ENCODE results near the gene CCL17. TPM values are rescaled to one million over a fixed set of nuclear protein-coding genes. Genes with fewer than 3 reads are reported as not detected.

The CCL17 gene
- total RNA-seq, 1 experiment from 2014 or later = not detected

DNA sequence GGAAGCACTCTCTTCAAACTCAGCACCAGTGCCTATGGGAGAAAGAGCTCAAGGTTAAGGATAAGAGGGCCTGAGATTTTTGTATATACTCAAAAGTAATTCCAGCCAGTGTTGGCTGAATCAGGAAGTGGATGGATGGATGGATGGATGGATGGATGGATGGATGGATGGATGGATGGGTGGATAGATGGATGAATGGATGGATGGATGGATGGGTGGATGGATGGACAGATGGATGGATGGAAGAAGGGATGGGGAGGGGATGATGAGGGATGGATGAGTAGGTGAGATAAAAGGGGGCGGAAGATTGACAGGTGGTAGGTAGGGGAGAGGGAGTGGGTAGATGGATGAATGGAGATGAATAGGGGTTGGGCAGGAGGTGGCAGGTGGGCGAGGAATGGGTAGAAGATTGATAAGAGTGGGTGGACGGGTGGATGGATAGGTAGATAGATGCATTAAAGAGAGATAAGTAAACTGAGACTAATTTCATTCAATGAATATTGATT lies 28.2 kb upstream of the CCL17 start:
- in situ Hi-C loops (cut with HindIII; ENCODE audit: low sequenced_read_pairs) = no loop called here
- DNase-seq (ENCODE audit: low spot score) = no peak

GRCh38 chr16:57377080-57377841 lies 27.3 kb upstream of the CCL17 start:
- no peak for DNase-seq (ENCODE audit: low spot score)
- in situ Hi-C loops (cut with HindIII; ENCODE audit: low sequenced_read_pairs) = no loop called here

- in situ Hi-C loops (cut with HindIII; ENCODE audit: low sequenced_read_pairs) = no loop called here
- no peak for DNase-seq (ENCODE audit: low spot score)
Observed at GRCh38 chr16:57379579-57379978, 25.0 kb upstream of the CCL17 start.

DNA sequence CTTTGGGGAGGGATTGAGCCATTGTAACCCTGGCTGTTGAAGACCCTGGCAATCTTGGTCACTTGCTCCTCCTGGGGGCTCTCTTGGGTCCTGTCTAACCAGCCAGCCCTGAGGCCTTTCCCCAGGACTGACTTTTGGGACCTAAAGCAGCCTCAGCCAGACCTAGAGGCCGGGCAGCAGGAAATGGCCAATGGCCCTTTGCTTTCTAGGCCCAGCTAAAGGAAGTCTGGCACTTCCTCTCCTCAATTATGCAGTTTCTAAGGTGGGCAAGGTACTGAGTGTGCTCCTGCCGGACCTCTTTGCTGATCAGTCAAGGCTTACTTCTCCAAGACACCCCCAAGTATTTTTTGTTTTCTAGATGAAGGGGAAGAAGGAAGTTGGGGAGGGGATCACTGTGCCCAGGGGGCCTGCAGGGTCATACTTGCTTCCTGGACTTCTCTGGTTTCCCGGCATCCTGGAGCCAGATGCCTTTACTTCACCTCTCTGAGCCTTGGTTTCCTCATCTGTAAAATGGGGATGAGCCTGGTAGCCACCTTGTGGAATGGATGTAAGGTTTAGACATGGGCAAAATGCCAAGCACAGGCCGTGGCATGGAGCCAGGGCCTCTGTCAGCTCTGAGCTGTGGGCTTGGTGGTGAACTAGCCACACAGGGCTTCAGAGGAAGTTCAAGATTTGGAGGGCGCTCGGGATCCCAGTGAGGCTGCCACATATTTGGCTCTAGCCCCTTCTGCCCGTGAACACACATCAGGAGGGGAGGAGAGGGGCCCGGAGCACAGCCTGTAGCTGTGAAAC lies 23.7 kb upstream of the CCL17 start:
- in situ Hi-C loops (cut with HindIII; ENCODE audit: low sequenced_read_pairs) = no loop called here
- DNase-seq (ENCODE audit: low spot score) = no peak

DNA sequence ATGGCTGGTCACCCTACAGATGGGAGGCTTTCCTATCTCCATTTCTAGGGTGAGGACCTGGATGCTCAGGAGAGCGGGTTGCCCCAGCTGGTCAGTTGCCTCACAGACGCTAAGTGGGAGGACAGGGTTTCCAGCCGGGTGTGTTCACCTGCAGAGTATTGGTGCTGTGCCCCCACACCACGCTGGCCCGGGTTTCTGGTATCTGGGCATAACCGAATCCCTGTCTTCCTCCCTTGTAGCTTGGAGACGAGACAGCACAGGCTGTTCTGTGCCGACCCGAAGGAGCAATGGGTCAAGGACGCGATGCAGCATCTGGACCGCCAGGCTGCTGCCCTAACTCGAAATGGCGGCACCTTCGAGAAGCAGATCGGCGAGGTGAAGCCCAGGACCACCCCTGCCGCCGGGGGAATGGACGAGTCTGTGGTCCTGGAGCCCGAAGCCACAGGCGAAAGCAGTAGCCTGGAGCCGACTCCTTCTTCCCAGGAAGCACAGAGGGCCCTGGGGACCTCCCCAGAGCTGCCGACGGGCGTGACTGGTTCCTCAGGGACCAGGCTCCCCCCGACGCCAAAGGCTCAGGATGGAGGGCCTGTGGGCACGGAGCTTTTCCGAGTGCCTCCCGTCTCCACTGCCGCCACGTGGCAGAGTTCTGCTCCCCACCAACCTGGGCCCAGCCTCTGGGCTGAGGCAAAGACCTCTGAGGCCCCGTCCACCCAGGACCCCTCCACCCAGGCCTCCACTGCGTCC lies 22.6 kb upstream of the CCL17 start:
- in situ Hi-C loops (cut with HindIII; ENCODE audit: low sequenced_read_pairs) = no loop called here
- DNase-seq (ENCODE audit: low spot score) = no peak

DNA sequence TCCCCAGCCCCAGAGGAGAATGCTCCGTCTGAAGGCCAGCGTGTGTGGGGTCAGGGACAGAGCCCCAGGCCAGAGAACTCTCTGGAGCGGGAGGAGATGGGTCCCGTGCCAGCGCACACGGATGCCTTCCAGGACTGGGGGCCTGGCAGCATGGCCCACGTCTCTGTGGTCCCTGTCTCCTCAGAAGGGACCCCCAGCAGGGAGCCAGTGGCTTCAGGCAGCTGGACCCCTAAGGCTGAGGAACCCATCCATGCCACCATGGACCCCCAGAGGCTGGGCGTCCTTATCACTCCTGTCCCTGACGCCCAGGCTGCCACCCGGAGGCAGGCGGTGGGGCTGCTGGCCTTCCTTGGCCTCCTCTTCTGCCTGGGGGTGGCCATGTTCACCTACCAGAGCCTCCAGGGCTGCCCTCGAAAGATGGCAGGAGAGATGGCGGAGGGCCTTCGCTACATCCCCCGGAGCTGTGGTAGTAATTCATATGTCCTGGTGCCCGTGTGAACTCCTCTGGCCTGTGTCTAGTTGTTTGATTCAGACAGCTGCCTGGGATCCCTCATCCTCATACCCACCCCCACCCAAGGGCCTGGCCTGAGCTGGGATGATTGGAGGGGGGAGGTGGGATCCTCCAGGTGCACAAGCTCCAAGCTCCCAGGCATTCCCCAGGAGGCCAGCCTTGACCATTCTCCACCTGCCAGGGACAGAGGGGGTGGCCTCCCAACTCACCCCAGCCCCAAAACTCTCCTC lies 21.9 kb upstream of the CCL17 start:
- no peak for DNase-seq (ENCODE audit: low spot score)
- in situ Hi-C loops (cut with HindIII; ENCODE audit: low sequenced_read_pairs) = no loop called here

DNA sequence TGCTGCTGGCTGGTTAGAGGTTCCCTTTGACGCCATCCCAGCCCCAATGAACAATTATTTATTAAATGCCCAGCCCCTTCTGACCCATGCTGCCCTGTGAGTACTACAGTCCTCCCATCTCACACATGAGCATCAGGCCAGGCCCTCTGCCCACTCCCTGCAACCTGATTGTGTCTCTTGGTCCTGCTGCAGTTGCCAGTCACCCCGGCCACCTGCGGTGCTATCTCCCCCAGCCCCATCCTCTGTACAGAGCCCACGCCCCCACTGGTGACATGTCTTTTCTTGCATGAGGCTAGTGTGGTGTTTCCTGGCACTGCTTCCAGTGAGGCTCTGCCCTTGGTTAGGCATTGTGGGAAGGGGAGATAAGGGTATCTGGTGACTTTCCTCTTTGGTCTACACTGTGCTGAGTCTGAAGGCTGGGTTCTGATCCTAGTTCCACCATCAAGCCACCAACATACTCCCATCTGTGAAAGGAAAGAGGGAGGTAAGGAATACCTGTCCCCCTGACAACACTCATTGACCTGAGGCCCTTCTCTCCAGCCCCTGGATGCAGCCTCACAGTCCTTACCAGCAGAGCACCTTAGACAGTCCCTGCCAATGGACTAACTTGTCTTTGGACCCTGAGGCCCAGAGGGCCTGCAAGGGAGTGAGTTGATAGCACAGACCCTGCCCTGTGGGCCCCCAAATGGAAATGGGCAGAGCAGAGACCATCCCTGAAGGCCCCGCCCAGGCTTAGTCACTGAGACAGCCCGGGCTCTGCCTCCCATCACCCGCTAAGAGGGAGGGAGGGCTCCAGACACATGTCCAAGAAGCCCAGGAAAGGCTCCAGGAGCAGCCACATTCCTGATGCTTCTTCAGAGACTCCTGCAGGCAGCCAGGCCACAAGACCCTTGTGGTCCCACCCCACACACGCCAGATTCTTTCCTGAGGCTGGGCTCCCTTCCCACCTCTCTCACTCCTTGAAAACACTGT lies 21.0 kb upstream of the CCL17 start:
- in situ Hi-C loops (cut with HindIII; ENCODE audit: low sequenced_read_pairs) = no loop called here
- no peak for DNase-seq (ENCODE audit: low spot score)

- in situ Hi-C loops (cut with HindIII; ENCODE audit: low sequenced_read_pairs) = no loop called here
- DNase-seq (ENCODE audit: low spot score) = no peak
Observed at GRCh38 chr16:57384248-57385070, 20.1 kb upstream of the CCL17 start.

- in situ Hi-C loops (cut with HindIII; ENCODE audit: low sequenced_read_pairs) = no loop called here
- DNase-seq (ENCODE audit: low spot score) = no peak
Observed at GRCh38 chr16:57385083-57385482, 19.5 kb upstream of the CCL17 start.

DNA sequence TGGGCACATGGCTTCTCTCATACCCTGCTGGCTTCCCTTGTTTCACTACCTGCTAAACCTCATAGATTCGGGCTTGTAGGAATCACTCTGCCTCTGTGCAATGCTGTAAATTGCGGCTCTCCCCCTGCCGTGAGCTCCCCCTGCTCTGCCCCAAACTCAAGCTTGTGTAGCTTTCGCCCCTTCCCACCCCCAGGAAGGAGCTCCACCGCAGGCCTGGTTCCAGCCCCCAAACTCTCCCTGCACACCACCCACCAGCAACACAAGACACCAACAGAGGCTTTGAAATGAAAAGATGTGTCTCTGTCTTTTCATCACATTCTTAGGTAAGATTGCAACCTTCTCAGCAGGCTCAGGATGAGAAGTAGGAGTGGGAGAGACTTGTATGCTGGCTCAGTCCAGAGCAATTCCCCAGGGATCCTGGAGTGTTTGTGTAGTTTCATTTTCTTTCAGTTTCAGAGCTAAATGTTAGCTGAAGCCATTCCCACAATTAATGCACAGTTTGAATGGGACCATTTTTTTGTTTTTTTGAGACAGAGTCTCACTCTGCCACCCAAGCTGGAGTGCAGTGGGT lies 18.1 kb upstream of the CCL17 start:
- no peak for DNase-seq (ENCODE audit: low spot score)

DNA sequence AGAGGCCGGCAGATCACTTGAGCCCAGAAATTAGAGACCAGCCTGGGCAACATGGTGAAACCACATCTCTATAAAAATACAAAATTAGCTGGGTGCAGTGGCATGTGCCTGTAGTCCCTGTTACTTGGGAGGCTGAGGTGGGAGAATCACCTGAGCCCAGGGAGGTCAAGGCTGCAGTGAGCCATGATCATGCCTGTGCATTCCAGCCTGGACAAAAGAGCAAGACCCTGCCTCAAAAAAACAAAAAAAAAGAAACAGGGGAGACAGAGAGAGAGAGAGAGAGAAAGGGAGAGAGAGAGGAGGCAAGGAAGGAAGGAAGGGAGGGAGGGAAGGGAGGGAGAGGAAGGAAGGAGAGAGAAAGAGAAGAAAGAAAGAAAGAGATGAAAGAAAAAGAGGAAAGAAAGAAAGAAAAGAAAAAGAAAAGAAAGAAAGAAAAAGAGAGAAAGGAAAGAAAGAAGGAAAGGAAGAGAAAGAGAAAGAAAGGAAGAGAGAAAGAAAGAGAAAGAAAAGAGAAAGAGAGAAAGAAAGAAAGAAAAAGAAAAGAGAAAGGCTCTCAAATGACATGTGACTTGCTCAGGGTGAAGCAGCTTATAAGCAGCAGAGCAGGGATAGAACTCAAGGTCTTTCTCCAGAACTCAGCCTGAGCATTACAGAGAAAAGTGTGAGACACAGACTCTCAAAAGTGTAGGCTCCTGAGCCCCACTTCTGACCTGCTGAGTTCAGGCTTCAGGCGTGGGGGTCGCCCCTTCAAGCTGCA lies 16.8 kb upstream of the CCL17 start:
- DNase-seq (ENCODE audit: low spot score) = no peak
- in situ Hi-C loops (cut with HindIII; ENCODE audit: low sequenced_read_pairs) = no loop called here

More for the DNA sequence above, 18.1 kb upstream of the CCL17 start:
- in situ Hi-C loops (cut with HindIII; ENCODE audit: low sequenced_read_pairs) = no loop called here

DNA sequence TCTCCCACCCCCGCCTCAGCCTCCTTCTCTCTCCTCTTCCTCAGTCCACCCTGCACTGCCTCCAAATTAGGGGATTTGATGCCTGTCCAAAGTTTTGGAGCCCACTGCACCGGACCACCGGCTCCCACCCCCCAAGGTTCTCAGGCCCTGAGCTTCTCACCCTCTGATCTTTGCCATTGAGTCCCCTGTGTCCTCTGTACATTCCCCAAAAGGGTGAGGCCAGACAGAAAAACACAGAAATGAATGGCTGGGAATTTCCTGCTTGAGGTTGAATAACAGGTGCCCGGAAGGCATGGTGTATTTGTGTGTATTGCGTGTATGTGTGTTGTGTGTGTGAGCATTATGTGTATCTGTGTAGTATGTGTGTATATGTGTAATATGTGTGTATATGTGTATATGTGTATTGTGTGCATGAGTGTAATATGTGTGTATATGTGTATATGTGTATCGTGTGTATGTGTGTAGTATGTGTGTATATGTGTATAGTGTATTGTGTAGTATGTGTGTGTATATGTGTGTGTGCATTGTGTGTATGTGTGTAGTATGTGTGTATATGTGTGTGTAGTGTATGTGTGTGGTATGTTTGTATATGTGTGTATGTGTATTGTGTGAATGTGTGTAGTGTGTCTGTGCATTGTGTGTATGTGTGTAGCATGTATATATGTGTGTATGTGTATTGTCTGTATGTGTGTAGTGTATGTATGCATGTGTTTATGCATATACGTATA lies 16.0 kb upstream of the CCL17 start:
- in situ Hi-C loops (cut with HindIII; ENCODE audit: low sequenced_read_pairs) = no loop called here
- DNase-seq (ENCODE audit: low spot score) = no peak

DNA sequence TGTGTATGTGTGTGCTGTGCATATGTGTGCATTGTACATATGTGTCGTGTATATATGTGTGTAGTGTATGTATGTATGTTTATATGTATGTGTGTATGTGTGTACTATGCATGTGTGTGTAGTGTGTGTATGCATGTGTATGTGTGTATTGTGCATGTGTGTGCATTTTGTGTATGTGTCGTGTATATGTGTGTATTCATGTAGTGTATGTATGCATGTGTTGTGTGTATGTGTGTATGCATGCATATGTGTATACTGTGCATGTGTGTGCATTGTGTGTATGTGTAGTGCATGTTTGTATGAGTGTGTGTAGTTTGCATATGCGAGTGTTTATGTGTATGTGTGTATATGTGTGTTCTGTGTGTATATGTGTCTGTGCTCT lies 15.5 kb upstream of the CCL17 start:
- no peak for DNase-seq (ENCODE audit: low spot score)
- in situ Hi-C loops (cut with HindIII; ENCODE audit: low sequenced_read_pairs) = no loop called here

DNA sequence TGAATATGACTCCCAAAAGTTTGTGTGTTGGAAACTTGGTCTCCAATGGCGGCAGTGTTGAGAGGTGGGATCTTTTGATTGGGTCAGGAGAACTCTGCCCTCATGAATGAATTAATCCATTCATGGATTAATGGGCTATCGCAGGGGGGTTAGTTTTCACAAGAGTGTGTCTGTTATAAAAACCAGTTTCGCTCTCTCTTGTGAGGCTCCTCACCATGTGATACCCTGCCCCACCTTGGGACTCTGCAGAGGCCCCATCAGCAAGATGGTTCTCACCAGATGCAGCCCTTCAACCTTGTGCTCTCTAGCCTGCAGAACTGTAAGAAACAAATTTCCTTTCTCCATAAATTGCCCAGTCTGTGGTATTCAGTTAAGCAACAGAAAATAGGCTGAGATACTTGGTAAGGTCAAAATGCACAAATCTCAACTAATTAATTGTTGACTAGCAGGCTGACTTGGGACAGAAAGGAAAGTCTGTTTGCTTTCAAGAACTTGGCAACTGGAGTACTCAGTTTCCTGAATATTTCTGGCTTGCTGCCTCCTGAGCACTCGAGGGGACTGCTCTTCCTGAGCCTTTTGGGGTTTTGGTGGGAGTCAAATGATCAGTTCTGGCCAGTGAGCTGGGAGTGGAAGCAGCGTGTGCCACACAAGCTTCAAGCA lies 13.8 kb upstream of the CCL17 start:
- DNase-seq (ENCODE audit: low spot score) = no peak

GRCh38 chr16:57391300-57391699 lies 13.3 kb upstream of the CCL17 start:
- DNase-seq (ENCODE audit: low spot score) = no peak
- in situ Hi-C loops (cut with HindIII; ENCODE audit: low sequenced_read_pairs) = no loop called here

More for the DNA sequence above, 13.8 kb upstream of the CCL17 start:
- in situ Hi-C loops (cut with HindIII; ENCODE audit: low sequenced_read_pairs) = no loop called here

Data from G401 (cell line).